Measurements from ENCODE around the gene SFXN2.

SFXN2 gene

DNA sequence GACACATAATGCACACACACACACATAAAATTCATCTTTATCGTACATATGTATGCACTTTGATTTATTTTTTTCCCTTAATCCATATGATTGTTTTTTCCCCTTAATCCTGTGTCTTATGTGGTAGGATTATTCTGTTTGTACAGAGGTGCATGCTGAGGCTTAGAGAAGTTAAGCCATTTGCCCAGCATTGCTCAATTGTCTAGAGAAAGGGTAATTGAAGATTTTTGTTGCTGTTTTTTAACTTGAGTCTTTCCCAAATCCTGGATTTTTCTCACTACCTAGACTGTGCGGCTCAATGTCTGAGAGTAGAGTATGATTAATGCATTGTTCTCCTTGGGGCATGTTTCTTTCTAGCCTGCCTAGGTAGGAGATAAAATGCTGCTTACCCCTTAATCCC is 64.3 kb downstream of the SFXN2 start:
- DNase-seq (ENCODE audit: low read depth) = peak; percentile 75
- TF ChIP-seq, protein P1, sequence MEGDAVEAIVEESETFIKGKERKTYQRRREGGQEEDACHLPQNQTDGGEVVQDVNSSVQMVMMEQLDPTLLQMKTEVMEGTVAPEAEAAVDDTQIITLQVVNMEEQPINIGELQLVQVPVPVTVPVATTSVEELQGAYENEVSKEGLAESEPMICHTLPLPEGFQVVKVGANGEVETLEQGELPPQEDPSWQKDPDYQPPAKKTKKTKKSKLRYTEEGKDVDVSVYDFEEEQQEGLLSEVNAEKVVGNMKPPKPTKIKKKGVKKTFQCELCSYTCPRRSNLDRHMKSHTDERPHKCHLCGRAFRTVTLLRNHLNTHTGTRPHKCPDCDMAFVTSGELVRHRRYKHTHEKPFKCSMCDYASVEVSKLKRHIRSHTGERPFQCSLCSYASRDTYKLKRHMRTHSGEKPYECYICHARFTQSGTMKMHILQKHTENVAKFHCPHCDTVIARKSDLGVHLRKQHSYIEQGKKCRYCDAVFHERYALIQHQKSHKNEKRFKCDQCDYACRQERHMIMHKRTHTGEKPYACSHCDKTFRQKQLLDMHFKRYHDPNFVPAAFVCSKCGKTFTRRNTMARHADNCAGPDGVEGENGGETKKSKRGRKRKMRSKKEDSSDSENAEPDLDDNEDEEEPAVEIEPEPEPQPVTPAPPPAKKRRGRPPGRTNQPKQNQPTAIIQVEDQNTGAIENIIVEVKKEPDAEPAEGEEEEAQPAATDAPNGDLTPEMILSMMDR (conservative IDR thresholded peaks at IDR 0.05; ENCODE audit: low read depth, low read length) = no peak
- H3K4me3 ChIP-seq (ENCODE audit: low read length) = no peak overlapping the region

DNA sequence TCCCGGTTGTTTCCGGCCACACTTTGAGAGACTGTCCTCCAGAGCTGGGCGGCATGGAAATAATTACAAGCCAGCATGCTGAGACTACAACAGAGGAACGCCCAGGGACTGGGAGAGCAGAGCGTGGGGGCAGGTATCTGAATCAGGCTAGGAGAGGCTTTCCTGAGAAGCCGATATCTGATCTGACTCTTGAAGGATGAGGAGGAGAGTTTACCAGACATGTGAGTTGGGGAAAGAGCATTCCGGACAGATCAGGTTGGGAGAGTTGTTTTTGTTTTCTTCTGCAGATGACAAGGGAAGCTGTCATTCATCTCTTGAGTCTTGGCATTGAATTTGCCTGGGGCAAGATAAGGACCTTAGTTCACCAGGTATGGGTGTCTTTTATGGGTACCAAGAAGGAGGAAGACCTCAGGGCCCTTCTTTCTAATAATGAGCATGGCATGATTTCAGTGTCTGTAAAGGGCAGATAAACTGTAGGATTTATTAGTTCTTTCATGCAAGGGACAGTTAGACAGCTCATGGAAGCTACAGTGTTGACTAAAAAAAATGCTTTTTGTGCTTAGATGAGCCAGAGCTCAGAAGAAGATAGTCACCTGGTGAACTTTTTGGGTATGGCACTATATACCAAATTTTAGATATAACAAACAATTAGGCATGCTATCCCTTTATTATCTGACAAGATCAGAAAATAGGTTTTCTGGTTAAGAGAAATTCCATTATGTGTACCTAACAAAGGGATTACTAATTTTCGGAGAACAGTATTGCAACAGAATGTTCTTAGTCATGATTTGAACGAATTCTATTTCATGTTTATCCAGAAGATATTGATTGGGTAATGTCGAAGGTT is 65.5 kb downstream of the SFXN2 start:
- no peak for DNase-seq (ENCODE audit: low read depth)

DNA sequence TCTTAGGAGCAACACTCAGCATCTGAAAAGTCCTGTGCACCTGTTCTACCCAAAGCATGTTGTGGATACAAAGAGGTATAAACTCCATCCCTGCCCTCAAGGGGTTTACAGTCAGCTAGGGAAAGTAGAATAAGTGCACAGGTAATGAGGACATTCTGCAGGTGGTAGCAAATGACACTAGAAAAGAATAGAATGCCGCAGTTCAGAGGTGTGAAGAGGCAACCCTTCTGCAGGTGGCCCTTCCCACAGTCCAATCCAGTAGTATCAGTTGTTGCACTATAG is 66.0 kb downstream of the SFXN2 start:
- no peak overlapping the region for H3K4me3 ChIP-seq (ENCODE audit: low read length)
- DNase-seq (ENCODE audit: low read depth) = no peak
- TF ChIP-seq, protein P1 (conservative IDR thresholded peaks at IDR 0.05; ENCODE audit: low read depth, low read length) = no peak

More for the DNA sequence above, 65.5 kb downstream of the SFXN2 start:
- H3K4me3 ChIP-seq (ENCODE audit: low read length) = no peak overlapping the region
- TF ChIP-seq, protein P1 (conservative IDR thresholded peaks at IDR 0.05; ENCODE audit: low read depth, low read length) = no peak

DNA sequence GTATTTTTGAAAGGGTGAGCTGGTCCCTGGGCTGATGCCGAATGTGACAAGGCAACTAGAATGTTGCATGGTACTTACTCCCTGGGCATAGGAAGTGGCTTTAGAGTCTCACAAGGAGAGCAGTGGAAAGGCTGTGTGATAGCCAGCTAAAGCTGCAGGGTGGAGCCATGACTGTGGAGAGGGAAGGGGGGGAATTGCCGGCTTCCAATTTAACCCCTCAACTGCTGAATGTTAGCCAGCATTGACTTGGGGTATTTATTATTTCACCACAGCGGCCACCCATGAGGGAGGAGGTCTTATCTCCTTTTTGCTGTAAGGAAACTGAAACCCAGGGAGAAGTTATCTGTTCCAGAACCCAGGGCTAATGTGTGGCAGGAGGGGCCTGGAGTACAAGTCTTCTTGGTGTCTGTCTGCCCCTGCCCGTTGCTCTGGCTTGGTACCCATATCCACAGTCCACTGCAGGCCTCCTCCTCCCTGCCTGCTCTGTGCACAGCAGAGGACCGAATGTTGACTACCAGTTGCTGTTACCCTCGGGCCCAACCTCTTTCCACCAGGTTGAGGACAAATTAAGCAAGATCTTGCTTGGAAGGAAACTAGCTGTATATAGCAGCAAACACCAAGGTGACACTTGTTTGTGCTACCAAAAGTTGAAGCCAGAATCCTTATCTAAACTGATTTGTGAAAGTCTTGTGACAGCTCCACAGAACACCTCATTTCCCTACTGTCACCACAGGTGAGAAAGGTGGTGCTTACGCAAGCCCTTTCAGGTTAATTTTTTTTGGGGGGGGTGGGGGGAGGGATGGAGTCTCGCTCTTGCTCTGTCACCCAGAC is 66.9 kb downstream of the SFXN2 start:
- H3K4me3 ChIP-seq (ENCODE audit: low read length) = no peak overlapping the region
- no peak for DNase-seq (ENCODE audit: low read depth)
- TF ChIP-seq, protein P1 (conservative IDR thresholded peaks at IDR 0.05; ENCODE audit: low read depth, low read length) = no peak

DNA sequence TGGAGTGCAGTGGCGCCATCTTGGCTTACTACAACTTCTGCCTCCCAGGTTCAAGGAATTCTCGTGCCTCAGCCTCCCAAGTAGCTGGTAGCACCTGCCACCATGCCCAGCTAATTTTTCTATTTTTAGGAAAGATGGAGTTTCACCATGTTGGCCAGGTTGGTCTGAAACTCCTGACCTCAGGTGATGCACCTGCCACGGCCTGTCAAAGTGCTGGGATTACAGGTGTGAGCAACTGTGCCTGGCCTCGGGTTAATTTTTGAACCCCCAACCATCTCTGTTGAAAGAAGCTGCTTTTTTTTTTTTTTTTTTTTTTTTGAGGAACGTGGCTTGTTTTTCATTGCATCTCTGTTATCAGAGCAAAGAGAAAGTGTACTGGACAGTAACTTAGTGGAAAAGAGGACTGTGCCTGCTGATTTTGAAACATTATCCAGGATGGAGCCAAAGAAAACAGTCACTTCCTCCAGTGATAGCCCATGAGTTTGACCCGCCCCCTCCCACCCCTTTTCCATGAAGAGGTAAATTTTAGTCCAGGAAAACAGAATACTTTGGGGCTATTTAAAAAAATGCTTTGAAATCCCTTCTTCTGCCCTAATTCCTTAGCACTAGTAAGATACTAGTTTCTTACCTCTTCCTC is 67.6 kb downstream of the SFXN2 start:
- H3K4me3 ChIP-seq (ENCODE audit: low read length) = no peak overlapping the region
- no peak for DNase-seq (ENCODE audit: low read depth)
- TF ChIP-seq, protein P1 (conservative IDR thresholded peaks at IDR 0.05; ENCODE audit: low read depth, low read length) = no peak

DNA sequence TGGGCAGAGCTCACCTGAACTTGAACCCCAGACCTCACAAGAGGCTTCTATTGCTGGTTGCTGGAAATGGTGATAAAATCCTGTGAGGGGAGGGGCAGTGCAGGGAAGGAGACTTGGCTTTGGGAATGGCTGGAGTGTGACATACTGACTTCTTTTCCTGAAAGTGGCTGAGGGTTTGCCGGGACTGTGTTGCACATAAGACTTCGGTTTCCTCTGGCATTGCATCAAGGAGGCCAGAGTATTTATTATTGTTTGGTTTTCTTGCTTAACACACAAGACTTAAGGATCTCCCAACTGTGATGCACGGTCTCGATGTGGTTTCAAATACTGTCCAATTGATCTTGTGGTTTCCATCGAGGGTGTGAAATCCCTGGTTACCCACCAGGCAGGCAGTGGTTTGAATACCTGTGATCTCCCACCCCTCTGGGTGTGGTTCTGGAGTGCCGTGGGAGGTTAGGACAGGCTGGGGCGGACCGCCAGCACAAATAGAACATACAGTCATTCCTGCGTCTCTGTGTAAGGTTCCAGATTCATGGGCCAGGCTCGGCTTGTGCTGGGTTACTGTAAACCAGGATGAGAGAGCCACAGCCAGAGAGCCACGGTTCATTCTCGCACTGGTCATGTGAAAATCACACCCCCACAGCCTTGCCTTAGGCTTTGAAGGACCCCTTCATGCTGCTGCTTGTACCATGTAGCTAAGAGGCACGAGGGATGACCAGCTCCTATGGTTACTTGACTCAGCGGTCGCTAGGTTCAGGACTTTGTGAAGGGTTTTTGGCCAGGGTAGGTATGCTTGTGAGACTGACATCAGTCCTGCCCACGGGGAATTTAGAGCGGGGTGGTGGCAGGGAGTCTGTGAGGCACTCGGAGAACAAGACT is 68.5 kb downstream of the SFXN2 start:
- no peak overlapping the region for H3K4me3 ChIP-seq (ENCODE audit: low read length)
- no peak for DNase-seq (ENCODE audit: low read depth)
- TF ChIP-seq, protein P1 (conservative IDR thresholded peaks at IDR 0.05; ENCODE audit: low read depth, low read length) = no peak

Data from retinal pigment epithelial cell (primary cell).